ENCODE results near the gene SH3GLB1. TPM values are rescaled to one million over a fixed set of nuclear protein-coding genes. Genes with fewer than 3 reads are reported as not detected.

Gene SH3GLB1
- total and polyA plus RNA-seq, 2 experiments from 2014 or later, result 59.3 to 89.1 TPM

- Histone ChIP-seq H2AFZ (no peak overlapping the region), H3K36me3 (replicated peaks; ENCODE audit: insufficient read depth, low read depth) (no peaks in the 10 kb centered on the region), H3K4me3 (no peak overlapping the region), H3K4me2 (no peak overlapping the region), H3K27me3 (no peaks in the 10 kb centered on the region), H3K9me3 (ENCODE audit: low read depth) (no peaks in the 10 kb centered on the region), H3K9me2 (replicated peaks; ENCODE audit: insufficient read depth) (no peaks in the 10 kb centered on the region), H3K4me1 (ENCODE audit: insufficient read depth) (peaks cover 39% of the 10 kb centered on the region), H3K79me2 (peaks cover 99% of the 10 kb centered on the region), H4K20me1 (ENCODE audit: insufficient read depth, poor library complexity, severe bottlenecking) (peaks cover 92% of the 10 kb centered on the region), H3K27ac (no peak overlapping the region)
- WGBS (ENCODE audit: low lambda C conversion rate, missing lambda C conversion rate), result 97% methylated on average over 2 of the region's 2 CpGs
- DNase-seq (ENCODE audit: low spot score), result no peak
- no peak for TF ChIP-seq CTCF (IDR thresholded peaks at IDR 0.05; ENCODE audit: poor library complexity)
Measured at GRCh38 chr1:86712088-86712860, 7.9 kb downstream of the SH3GLB1 start.

DNA sequence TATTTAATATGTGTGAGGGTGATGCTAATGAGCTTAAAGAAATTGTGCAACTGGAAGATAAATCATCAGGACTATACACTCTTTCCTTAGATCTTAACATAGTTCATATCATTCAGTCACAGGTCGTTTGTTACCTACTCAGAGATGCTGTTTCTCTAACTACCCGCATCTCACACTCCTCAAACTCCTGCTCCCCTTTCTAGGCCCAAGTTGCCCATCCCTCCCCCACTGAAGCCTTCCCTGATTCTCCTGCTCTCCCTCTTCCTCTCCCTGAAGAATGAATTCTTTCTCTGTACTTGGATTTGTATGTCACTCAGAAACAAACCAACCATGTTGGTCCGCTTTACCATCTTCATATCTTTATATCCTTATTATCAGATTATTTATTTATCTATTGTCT, 9.1 kb downstream of the SH3GLB1 start:
- H3K27me3 ChIP-seq, result no peaks in the 10 kb centered on the region
- DNase-seq (ENCODE audit: low spot score), result no peak
- TF ChIP-seq EZH2phosphoT487 (IDR thresholded peaks at IDR 0.05; ENCODE audit: low read depth, severe bottlenecking, unreplicated experiment) (no peak), EZH2 (IDR thresholded peaks at IDR 0.05; ENCODE audit: borderline replicate concordance) (no peak), CTCF (IDR thresholded peaks at IDR 0.05; ENCODE audit: poor library complexity) (no peak)
- H3K9me2 ChIP-seq (replicated peaks; ENCODE audit: insufficient read depth), result no peaks in the 10 kb centered on the region
- H3K79me2 ChIP-seq, result peaks cover 99% of the 10 kb centered on the region
- H2AFZ ChIP-seq, result no peak overlapping the region
- H3K4me2 ChIP-seq, result peak overlapping the region; percentile 45
- peaks cover 27% of the 10 kb centered on the region for H3K4me1 ChIP-seq (ENCODE audit: insufficient read depth)
- 91% methylated on average over 3 of the region's 3 CpGs for WGBS (ENCODE audit: low lambda C conversion rate, missing lambda C conversion rate)
- no peaks in the 10 kb centered on the region for H3K36me3 ChIP-seq (replicated peaks; ENCODE audit: insufficient read depth, low read depth)
- no peak overlapping the region for H3K27ac ChIP-seq
- no peaks in the 10 kb centered on the region for H3K9me3 ChIP-seq (ENCODE audit: low read depth)
- H3K4me3 ChIP-seq, result no peak overlapping the region
- peaks cover 91% of the 10 kb centered on the region for H4K20me1 ChIP-seq (ENCODE audit: insufficient read depth, poor library complexity, severe bottlenecking)

DNA sequence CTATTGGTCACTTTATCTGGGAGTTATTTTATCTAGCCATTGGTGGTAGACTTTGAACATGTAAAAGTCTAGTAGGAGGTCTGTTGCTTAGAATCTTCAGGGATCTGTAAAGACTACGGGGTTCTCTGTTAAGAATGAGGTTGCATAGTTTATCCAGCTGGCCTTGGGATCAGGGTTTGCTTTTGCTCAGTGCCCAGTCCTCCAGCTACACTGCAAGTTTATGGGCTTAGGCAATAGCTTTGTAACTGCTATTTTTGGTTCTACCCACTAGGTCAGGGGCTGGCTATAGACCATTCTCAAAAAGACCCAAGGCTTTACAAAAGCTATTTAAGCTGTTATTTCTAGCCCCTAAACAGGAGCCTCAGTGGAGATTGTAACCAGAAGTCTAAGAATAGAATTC, 9.8 kb downstream of the SH3GLB1 start:
- Histone ChIP-seq H3K27me3 (no peaks in the 10 kb centered on the region), H4K20me1 (ENCODE audit: insufficient read depth, poor library complexity, severe bottlenecking) (peaks cover 91% of the 10 kb centered on the region), H3K4me2 (peak overlapping the region; percentile 45), H3K79me2 (peaks cover 99% of the 10 kb centered on the region), H3K9me2 (replicated peaks; ENCODE audit: insufficient read depth) (no peaks in the 10 kb centered on the region), H2AFZ (no peak overlapping the region), H3K27ac (peak overlapping the region; percentile 44), H3K4me1 (ENCODE audit: insufficient read depth) (peaks cover 24% of the 10 kb centered on the region), H3K4me3 (no peak overlapping the region), H3K9me3 (ENCODE audit: low read depth) (no peaks in the 10 kb centered on the region), H3K36me3 (replicated peaks; ENCODE audit: insufficient read depth, low read depth) (no peaks in the 10 kb centered on the region)
- WGBS (ENCODE audit: low lambda C conversion rate, missing lambda C conversion rate), result 39% methylated on average over 1 of the region's 1 CpG
- DNase-seq (ENCODE audit: low spot score), result peak; percentile 8
- no peak for TF ChIP-seq CTCF (IDR thresholded peaks at IDR 0.05; ENCODE audit: poor library complexity)
- TF ChIP-seq EZH2phosphoT487 (IDR thresholded peaks at IDR 0.05; ENCODE audit: low read depth, severe bottlenecking, unreplicated experiment), result no peak
- TF ChIP-seq EZH2 (IDR thresholded peaks at IDR 0.05; ENCODE audit: borderline replicate concordance), result no peak

Data from hepatocyte (in vitro differentiated cells).